Endothelial cell of umbilical vein (primary cell): Measurements from ENCODE around the gene CHST15. TPM values are rescaled to one million over a fixed set of nuclear protein-coding genes. Genes with fewer than 3 reads are reported as not detected.

ENCODE experiments used
- BruUV-seq: library from RNA; stranded (reverse); fragments of 400-500 nt; replicated peaks from 2 replicates; lab custom pipeline; 2021; lab: Mats Ljungman, UMichigan
- CTCF ChIA-PET: fragments of 300-600, 350-600 bp; sonication (Branson Sonifier 250); formaldehyde crosslinking; loops from one replicate; lab custom pipeline; 2021; ENCODE audit warnings: antibody characterized with exemption, inconsistent platforms; lab: Charles Lee
- POLR2A ChIA-PET: fragments of 300-600, 350-600 bp; sonication (Branson Sonifier 250); formaldehyde crosslinking; loops from one replicate; lab custom pipeline; 2021; ENCODE audit warnings: antibody characterized with exemption, inconsistent platforms; lab: Charles Lee
- DNase-seq: peaks from one replicate; pipeline ENCODE4 v3.0.0-alpha.2; 2011; ENCODE audit warnings: low read depth, low spot score
- FAIRE-seq: peaks from 2 replicates; lab custom pipeline; 2011; peaks lifted over from hg19 to GRCh38; lab: Jason Lieb, UNC
- H2AFZ ChIP-seq: 2 replicates; pipeline ENCODE4 v1.6.0; 2012; ENCODE audit warnings: low read depth, low read length, control low read depth, inconsistent platforms
- H3K27ac ChIP-seq: 2 replicates; pipeline ENCODE4 v1.5.1; 2011; ENCODE audit warnings: low read depth, mild to moderate bottlenecking, control low read depth, low read length, moderate library complexity; ENCODE audit not compliant: insufficient read depth
- H3K27me3 ChIP-seq, 2 experiments: 2 replicates each; pipeline versions ENCODE4 v1.6.0 to v1.6.1; 2011; ENCODE audit warnings: low read length in 2 of 2, mixed read lengths in 1 of 2; ENCODE audit not compliant: control insufficient read depth in 2 of 2, insufficient read depth in 2 of 2
- H3K36me3 ChIP-seq, 2 experiments: 2 replicates in 1 of 2; 3 replicates in 1 of 2; pipeline ENCODE4 v1.5.1; 2011; ENCODE audit warnings: low read length in 2 of 2, mild to moderate bottlenecking in 1 of 2, moderate library complexity in 1 of 2; ENCODE audit not compliant: control insufficient read depth in 2 of 2, insufficient read depth in 2 of 2; ENCODE audit errors: extremely low read depth in 1 of 2
- H3K4me1 ChIP-seq: 3 replicates; pipeline ENCODE4 v1.5.1; 2011; ENCODE audit warnings: mild to moderate bottlenecking, low read length; ENCODE audit not compliant: control insufficient read depth, insufficient read depth; ENCODE audit errors: extremely low read depth
- H3K4me2 ChIP-seq: 2 replicates; pipeline ENCODE4 v1.6.1; 2011; ENCODE audit warnings: low read length, control low read depth, mixed read lengths; ENCODE audit not compliant: insufficient read depth
- H3K4me3 ChIP-seq, 3 experiments: fragments of 200-600 bp in 1 of 3; sonication (generic), shearing (Covaris generic) in 1 of 3; replicated peaks in 1 of 3; 2 replicates each; pipeline ENCODE4 v1.5.1; 2011 to 2016; ENCODE audit warnings: control low read depth in 3 of 3, low read length in 3 of 3, mild to moderate bottlenecking in 2 of 3, inconsistent platforms in 1 of 3, low read depth in 1 of 3, moderate library complexity in 1 of 3; ENCODE audit not compliant: insufficient read depth in 1 of 3
- H3K79me2 ChIP-seq: 2 replicates; pipeline ENCODE4 v1.6.0; 2012; ENCODE audit warnings: low read length, inconsistent platforms; ENCODE audit not compliant: control insufficient read depth, insufficient read depth
- H3K9ac ChIP-seq: replicated peaks from 2 replicates; pipeline ENCODE3; 2011; ENCODE audit warnings: low read length, control low read depth; ENCODE audit not compliant: insufficient read depth; ENCODE audit errors: extremely low read depth
- H3K9me1 ChIP-seq: replicated peaks from 3 replicates; pipeline ENCODE4 v1.6.0; 2011; ENCODE audit warnings: mild to moderate bottlenecking, low read length; ENCODE audit not compliant: control insufficient read depth, insufficient read depth; ENCODE audit errors: extremely low read depth
- H3K9me3 ChIP-seq: replicated peaks from 2 replicates; pipeline ENCODE4 v1.5.1; 2012; ENCODE audit warnings: low read length, inconsistent platforms; ENCODE audit not compliant: control insufficient read depth, insufficient read depth
- H4K20me1 ChIP-seq: replicated peaks from 2 replicates; pipeline ENCODE3; 2011; ENCODE audit warnings: mild to moderate bottlenecking, low read length; ENCODE audit not compliant: control insufficient read depth, insufficient read depth; ENCODE audit errors: extremely low read depth
- EZH2 ChIP-seq: IDR thresholded peaks from 2 replicates; pipeline ENCODE4 v1.6.1; 2012; ENCODE audit warnings: borderline replicate concordance, low read depth, mild to moderate bottlenecking, moderate library complexity, low read length, inconsistent platforms; ENCODE audit not compliant: severe bottlenecking
- JUN ChIP-seq: IDR thresholded peaks from 2 replicates; pipeline ENCODE4 v1.6.1; 2011; ENCODE audit warnings: borderline replicate concordance, low read depth; ENCODE audit not compliant: insufficient read length, insufficient read depth
- MYC ChIP-seq: IDR thresholded peaks from one replicate; pipeline ENCODE4 v1.6.1; 2011; ENCODE audit warnings: mild to moderate bottlenecking, low read depth, low read length
- POLR2A ChIP-seq: IDR thresholded peaks from 2 replicates; pipeline ENCODE4 v1.6.1; 2012; ENCODE audit warnings: low read depth, mild to moderate bottlenecking, control low read depth, low read length
- POLR2AphosphoS5 ChIP-seq: IDR thresholded peaks from 2 replicates; pipeline ENCODE4 v1.6.1; 2012; ENCODE audit warnings: low read depth, mild to moderate bottlenecking, control low read depth, low read length, moderate library complexity; ENCODE audit not compliant: insufficient read depth
- dilution Hi-C: fragments of 300-500 bp; cut with MboI; formaldehyde crosslinking; loops from one replicate; pipeline ENCODE4 v1.15.0; 2019; ENCODE audit warnings: low sequenced_read_pairs; ENCODE audit not compliant: extremely low pct_ligation_motif_present
- intact Hi-C: fragments of 100-400 bp; cut with micrococcal nuclease; formaldehyde crosslinking; loops from one replicate; pipeline ENCODE4 v1.10.0; 2022
- polyA plus RNA-seq, 4 experiments: library from polyadenylated mRNA; depleted of rRNA in 3 of 4; stranded (reverse) in 3 of 4; unstranded in 1 of 4; fragments of >200 nt; gene quantifications; 2 replicates each; pipeline versions ENCODE4 v1.2.1 to v1.2.3, GENCODE V29; 2011 to 2012; ENCODE audit warnings: missing spikeins in 1 of 4
- total RNA-seq: library from RNA; stranded (reverse); gene quantifications from 2 replicates; pipeline ENCODE4 v1.2.3, GENCODE V29; 2021
- TF ChIP-seq, protein P1 (sequence below): IDR thresholded peaks from 2 replicates; pipeline ENCODE4 v1.6.1; 2011; ENCODE audit not compliant: insufficient read depth, insufficient read length
- TF ChIP-seq, protein P2 (sequence below), 2 donors: IDR thresholded peaks; 1 replicate in 1 of 2; 2 replicates in 1 of 2; pipeline ENCODE4 v1.5.1; 2011; ENCODE audit warnings: low read length in 2 of 2, mild to moderate bottlenecking in 2 of 2, moderate library complexity in 2 of 2, control low read depth in 1 of 2, inconsistent platforms in 1 of 2, low read depth in 1 of 2; ENCODE audit not compliant: insufficient read depth in 1 of 2; ENCODE audit errors: extremely low read depth in 1 of 2

CHST15 gene
- total and polyA plus RNA-seq, 2 donors (not counting 3 experiments of a cell fraction or from before 2014, with no cell fraction given): 23.1 to 29.2 TPM

DNA sequence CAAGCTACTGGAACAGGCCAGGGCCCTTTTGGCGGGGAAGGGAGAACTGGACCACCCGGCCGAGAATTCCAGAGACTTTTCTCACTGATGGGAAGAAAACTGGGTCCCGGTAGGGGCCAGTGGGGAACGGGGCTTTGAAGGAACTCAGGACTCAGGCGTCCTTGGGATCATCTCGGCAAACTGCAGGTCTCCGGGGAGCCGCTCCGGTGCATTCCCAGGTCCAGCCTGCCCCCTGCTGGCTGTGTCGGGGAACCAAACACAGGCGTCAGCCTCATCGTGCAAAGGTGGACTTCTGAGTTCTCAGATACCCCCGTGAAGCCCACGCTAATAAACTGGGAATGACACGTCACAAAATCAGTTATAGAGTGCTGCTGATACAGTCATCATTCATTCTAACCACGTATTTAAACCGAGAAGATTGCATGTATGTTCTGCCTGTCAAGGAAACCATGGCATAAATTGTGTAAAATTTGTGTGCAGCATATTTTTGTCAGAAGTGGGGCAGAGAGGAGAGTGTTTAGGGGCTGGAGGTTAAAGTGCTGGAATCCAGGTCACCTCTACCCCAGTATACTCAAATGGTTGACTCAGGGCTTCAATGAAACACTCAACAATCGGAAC lies 125.7 kb downstream of the CHST15 start:
- no peaks in the 10 kb centered on the region for H3K4me1 ChIP-seq
- FAIRE-seq: peak; percentile 83
- H3K4me2 ChIP-seq: no peak overlapping the region
- DNase-seq: peak; percentile 57
- TF ChIP-seq EZH2: no peak
- no peak for TF ChIP-seq POLR2A
- no peak for TF ChIP-seq JUN
- TF ChIP-seq POLR2AphosphoS5: no peak
- TF ChIP-seq, protein P1, sequence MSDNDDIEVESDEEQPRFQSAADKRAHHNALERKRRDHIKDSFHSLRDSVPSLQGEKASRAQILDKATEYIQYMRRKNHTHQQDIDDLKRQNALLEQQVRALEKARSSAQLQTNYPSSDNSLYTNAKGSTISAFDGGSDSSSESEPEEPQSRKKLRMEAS: no peak
- no peak for TF ChIP-seq MYC
- TF ChIP-seq, protein P2, sequence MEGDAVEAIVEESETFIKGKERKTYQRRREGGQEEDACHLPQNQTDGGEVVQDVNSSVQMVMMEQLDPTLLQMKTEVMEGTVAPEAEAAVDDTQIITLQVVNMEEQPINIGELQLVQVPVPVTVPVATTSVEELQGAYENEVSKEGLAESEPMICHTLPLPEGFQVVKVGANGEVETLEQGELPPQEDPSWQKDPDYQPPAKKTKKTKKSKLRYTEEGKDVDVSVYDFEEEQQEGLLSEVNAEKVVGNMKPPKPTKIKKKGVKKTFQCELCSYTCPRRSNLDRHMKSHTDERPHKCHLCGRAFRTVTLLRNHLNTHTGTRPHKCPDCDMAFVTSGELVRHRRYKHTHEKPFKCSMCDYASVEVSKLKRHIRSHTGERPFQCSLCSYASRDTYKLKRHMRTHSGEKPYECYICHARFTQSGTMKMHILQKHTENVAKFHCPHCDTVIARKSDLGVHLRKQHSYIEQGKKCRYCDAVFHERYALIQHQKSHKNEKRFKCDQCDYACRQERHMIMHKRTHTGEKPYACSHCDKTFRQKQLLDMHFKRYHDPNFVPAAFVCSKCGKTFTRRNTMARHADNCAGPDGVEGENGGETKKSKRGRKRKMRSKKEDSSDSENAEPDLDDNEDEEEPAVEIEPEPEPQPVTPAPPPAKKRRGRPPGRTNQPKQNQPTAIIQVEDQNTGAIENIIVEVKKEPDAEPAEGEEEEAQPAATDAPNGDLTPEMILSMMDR (IDR thresholded peaks at IDR 0.05; ENCODE audit: extremely low read depth in 1 of 2, insufficient read depth in 1 of 2, low read depth in 1 of 2, low read length in 2 of 2): peak; percentile 87 to 92
- no peak overlapping the region for H3K4me3 ChIP-seq
- no peak overlapping the region for H2AFZ ChIP-seq
- ChIA-PET CTCF (interaction anchor here (0.7 to 5.1 kb wide), 6 partner anchors 267 to 421 kb away, joined by 3 to 122 read pairs (median 8); no protein-coding TSS in a partner anchor), POLR2A (no interaction called here)
- H3K9me3 ChIP-seq: no peaks in the 10 kb centered on the region
- no peaks in the 10 kb centered on the region for H3K79me2 ChIP-seq
- H3K27ac ChIP-seq: no peak overlapping the region
- BruUV-seq: no TSS peak
- intact Hi-C loops: loop anchor here (1.0 to 10.0 kb wide), 5 partner anchors 213 to 835 kb away; no protein-coding TSS in a partner anchor
- dilution Hi-C loops: no loop called here
- H3K36me3 ChIP-seq: no peaks in the 10 kb centered on the region
- no peaks in the 10 kb centered on the region for H4K20me1 ChIP-seq
- no peak overlapping the region for H3K9ac ChIP-seq
- H3K27me3 ChIP-seq: peaks cover 0 to 2% of the 10 kb centered on the region in 2 experiments
- H3K9me1 ChIP-seq: no peaks in the 10 kb centered on the region
